Stomach (tissue), 9 donors: ENCODE measurements around the gene DTX3. TPM values are rescaled to one million over a fixed set of nuclear protein-coding genes. Genes with fewer than 3 reads are reported as not detected.

Source experiments
- DNase-seq, 2 donors: peaks; one replicate each; pipeline versions ENCODE4 v3.0.0 to v3.0.0-alpha.2; 2013 to 2019
- H3K27ac ChIP-seq, 5 donors: fragments of 200-600 bp in 4 of 5; sonication (generic) in 4 of 5; one replicate each; pipeline ENCODE4 v1.5.1; 2013 to 2019; ENCODE audit warnings: mild to moderate bottlenecking in 1 of 5, moderate library complexity in 1 of 5
- H3K27me3 ChIP-seq, 3 donors: fragments of 200-600 bp; sonication (generic); one replicate each; pipeline ENCODE4 v1.5.1; 2017 to 2019; ENCODE audit warnings: mixed run types in 1 of 3
- H3K36me3 ChIP-seq, 4 donors: fragments of 200-600 bp; sonication (generic); 1 replicate in 3 of 4; 2 replicates in 1 of 4; pipeline ENCODE4 v1.5.1; 2016 to 2019
- H3K4me1 ChIP-seq, 4 donors: fragments of 200-600 bp; sonication (generic); one replicate each; pipeline ENCODE4 v1.5.1; 2016 to 2019
- H3K4me3 ChIP-seq, 4 donors: fragments of 200-600 bp; sonication (generic) in 3 of 4; one replicate each; pipeline ENCODE4 v1.5.1; 2016 to 2019; ENCODE audit warnings: mild to moderate bottlenecking in 1 of 4
- H3K9me3 ChIP-seq, 4 donors: fragments of 200-600 bp; sonication (generic); one replicate each; pipeline ENCODE4 v1.5.1; 2016 to 2019
- EP300 ChIP-seq: sonication (generic); formaldehyde crosslinking; IDR thresholded peaks from one replicate; pipeline ENCODE4 v1.6.1; 2017; ENCODE audit warnings: antibody characterized with exemption
- POLR2A ChIP-seq, 4 donors: fragments of 450-650 bp; IDR thresholded peaks; one replicate each; pipeline ENCODE4 v1.6.1; 2016; ENCODE audit warnings: antibody characterized with exemption in 4 of 4, control low read depth in 2 of 4, mild to moderate bottlenecking in 1 of 4, moderate library complexity in 1 of 4
- POLR2AphosphoS5 ChIP-seq, 3 donors: sonication (generic); formaldehyde crosslinking; IDR thresholded peaks; one replicate each; pipeline ENCODE4 v1.6.1; 2016; ENCODE audit warnings: antibody characterized with exemption in 3 of 3
- WGBS, 5 donors: extraction: QIAGEN DNeasy Blood & Tissue Kit in 3 of 5; methylation state at CpG; one replicate each; pipeline versions ENCODE4 v1.1.5 to v1.1.7; 2013 to 2018; 5-methylcytosine and 5-hydroxymethylcytosine counted together
- intact Hi-C: fragments of 100-400 bp; cut with DNase I; formaldehyde crosslinking; loops from one replicate; pipeline ENCODE4 v1.15.1; 2023; ENCODE audit warnings: low total_unique reads
- polyA plus RNA-seq, 3 donors: library from polyadenylated mRNA; stranded (reverse); fragments of 200-250 nt; gene quantifications; one replicate each; pipeline ENCODE4 v1.2.3, GENCODE V29; 2013
- total RNA-seq, 5 donors: library from RNA; depleted of rRNA; stranded (reverse); fragments of >200 nt; gene quantifications; one replicate each; pipeline versions ENCODE4 v1.1.0 to v1.2.3, GENCODE V29; 2014 to 2016
- TF ChIP-seq, protein P1 (sequence below), 7 experiments: fragments of 450-650 bp in 4 of 7; fragments of 200-600 bp in 3 of 7; sonication (generic) in 3 of 7; IDR thresholded peaks; one replicate each; pipeline ENCODE4 v1.5.1; 2016 to 2019; ENCODE audit warnings: antibody characterized with exemption in 7 of 7, control low read depth in 2 of 7, mild to moderate bottlenecking in 1 of 7
- donor health status: healthy with polysubstance abuse.
- donor health status: Bipolar disorder and iron deficiency.
- donor health status: healthy.

The DTX3 gene
- total and polyA plus RNA-seq, 8 donors = 5.2 to 49.6 (median 15.9) TPM

DNA sequence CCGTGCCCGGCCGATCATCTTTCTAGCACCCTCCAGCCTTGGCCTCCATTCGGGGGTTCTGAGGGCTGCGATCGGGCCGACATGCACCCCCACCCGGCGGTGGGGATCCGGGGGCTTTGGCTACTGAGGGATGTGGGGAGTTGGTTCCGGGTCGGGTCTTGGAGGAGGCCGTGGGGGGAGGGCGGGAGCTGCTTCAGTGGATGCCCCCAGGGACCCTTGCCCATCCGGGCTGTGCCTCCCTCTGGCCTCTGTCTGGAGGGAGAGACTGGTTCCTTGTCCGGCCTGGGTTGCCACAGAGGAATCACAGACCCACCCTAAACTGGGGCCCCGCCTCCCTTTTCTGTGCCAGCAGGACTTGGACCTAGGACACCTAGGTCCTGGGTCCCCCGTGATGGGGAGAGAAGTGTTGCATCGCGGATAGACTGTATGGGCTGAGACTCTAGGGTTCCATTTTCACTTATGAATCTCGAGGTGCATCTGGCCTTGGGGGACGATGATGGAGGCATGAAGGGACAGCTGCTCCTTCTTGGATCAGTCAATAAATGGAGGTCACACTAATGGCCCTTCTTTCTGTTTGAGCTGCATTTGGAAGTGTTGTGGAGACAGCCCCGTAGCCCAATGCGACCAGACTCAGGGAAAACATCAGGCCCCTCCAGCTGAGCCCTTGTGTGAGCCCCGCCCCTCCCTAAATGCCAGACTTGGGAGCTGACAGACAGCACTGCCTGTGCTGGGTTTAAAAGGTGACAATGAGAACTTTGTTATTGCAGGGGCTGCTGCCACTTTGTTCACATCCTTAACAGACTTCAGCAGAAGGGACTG lies 577 bp downstream of the DTX3 start:
- intact Hi-C loops = no loop called here
- Histone ChIP-seq H3K9me3 (no peaks in the 10 kb centered on the region), H3K4me1 (peaks cover 11 to 50% (median 34%) of the 10 kb centered on the region in 4 donors), H3K27ac (peak overlapping the region; percentile 68 to 95 (median 90)), H3K27me3 (peaks cover 0 to 21% (median 2%) of the 10 kb centered on the region in 3 donors), H3K36me3 (peaks cover 14 to 56% (median 49%) of the 10 kb centered on the region in 4 donors), H3K4me3 (peak overlapping the region; percentile 79 to 89 (median 84))
- WGBS, 5 donors = 10 to 18% (median 11%) methylated on average over 13 to 25 of the region's 25 CpGs
- TF ChIP-seq, protein P1, sequence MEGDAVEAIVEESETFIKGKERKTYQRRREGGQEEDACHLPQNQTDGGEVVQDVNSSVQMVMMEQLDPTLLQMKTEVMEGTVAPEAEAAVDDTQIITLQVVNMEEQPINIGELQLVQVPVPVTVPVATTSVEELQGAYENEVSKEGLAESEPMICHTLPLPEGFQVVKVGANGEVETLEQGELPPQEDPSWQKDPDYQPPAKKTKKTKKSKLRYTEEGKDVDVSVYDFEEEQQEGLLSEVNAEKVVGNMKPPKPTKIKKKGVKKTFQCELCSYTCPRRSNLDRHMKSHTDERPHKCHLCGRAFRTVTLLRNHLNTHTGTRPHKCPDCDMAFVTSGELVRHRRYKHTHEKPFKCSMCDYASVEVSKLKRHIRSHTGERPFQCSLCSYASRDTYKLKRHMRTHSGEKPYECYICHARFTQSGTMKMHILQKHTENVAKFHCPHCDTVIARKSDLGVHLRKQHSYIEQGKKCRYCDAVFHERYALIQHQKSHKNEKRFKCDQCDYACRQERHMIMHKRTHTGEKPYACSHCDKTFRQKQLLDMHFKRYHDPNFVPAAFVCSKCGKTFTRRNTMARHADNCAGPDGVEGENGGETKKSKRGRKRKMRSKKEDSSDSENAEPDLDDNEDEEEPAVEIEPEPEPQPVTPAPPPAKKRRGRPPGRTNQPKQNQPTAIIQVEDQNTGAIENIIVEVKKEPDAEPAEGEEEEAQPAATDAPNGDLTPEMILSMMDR (IDR thresholded peaks at IDR 0.05) = no peak
- TF ChIP-seq POLR2AphosphoS5 (IDR thresholded peaks at IDR 0.05) (peak in 1 of 3 donors; percentile 7), EP300 (no peak), POLR2A (IDR thresholded peaks at IDR 0.05) (no peak)
- peak in 1 of 2 donors; percentile 55 for DNase-seq

DNA sequence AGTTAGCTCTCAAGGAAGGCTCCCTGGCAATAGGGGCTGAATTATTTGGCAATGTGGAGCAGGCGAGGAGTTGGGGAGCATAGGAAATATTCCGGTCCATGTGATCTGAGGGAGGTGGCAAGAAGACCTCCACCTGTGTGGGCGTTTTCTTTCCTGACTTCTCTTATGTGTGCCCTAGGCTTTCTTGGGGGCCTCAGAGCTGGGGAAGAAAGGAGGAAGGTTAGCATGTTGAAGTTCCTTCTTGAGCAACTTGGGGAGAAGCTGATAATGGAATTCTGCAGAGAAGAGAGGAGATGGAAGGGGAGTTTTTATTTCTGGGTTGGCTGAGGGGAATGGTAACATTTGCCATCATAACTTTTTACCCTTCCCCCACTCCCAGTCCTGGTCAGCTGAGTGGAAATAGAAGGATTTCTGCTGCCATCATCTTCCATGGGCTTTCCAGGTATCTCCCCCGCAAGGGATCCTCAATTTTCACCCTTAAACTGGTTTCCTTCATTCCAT lies 1.2 kb downstream of the DTX3 start:
- 61 to 85% (median 73%) methylated on average over 4 of the region's 4 CpGs for WGBS, 5 donors
- TF ChIP-seq EP300 (no peak), POLR2AphosphoS5 (IDR thresholded peaks at IDR 0.05) (no peak), POLR2A (IDR thresholded peaks at IDR 0.05) (no peak)
- TF ChIP-seq, protein P1 (IDR thresholded peaks at IDR 0.05) = no peak
- peak overlapping the region; percentile 4 to 95 (median 90) for H3K27ac ChIP-seq
- H3K4me1 ChIP-seq = peaks cover 14 to 56% (median 41%) of the 10 kb centered on the region in 4 donors
- H3K9me3 ChIP-seq = no peaks in the 10 kb centered on the region
- H3K27me3 ChIP-seq = peaks cover 0 to 27% (median 8%) of the 10 kb centered on the region in 3 donors
- DNase-seq = no peak
- peak overlapping the region; percentile 79 to 89 (median 84) for H3K4me3 ChIP-seq
- H3K36me3 ChIP-seq = peaks cover 12 to 49% (median 43%) of the 10 kb centered on the region in 4 donors
- intact Hi-C loops = no loop called here

DNA sequence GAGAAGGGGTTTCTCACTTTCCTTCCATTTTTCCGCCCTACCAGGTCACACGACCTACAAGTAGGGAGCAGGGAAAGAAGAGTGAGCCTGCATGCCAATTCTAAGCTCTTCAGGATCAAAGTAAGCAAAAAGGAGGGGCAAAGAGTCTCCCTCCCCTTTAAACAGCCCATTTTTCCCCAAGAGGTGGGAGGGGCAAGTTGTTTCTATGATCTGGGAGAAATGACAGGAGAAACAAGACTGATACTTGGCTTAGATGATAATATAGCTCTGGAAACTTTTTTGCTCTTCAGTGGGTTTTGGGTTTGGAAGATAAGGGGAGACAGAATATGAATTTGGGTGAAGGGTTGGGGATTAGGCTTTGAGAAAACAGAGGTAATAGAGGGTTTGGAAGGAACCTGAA lies 1.8 kb downstream of the DTX3 start:
- Histone ChIP-seq H3K9me3 (no peaks in the 10 kb centered on the region), H3K27ac (peak overlapping the region in 1 of 5 donors; percentile 95), H3K4me3 (no peak overlapping the region), H3K4me1 (peaks cover 17 to 62% (median 46%) of the 10 kb centered on the region in 4 donors), H3K36me3 (peaks cover 7 to 44% (median 37%) of the 10 kb centered on the region in 4 donors), H3K27me3 (peaks cover 0 to 33% (median 14%) of the 10 kb centered on the region in 3 donors)
- 55 to 81% (median 75%) methylated on average over 2 of the region's 2 CpGs for WGBS, 5 donors
- intact Hi-C loops = no loop called here
- TF ChIP-seq EP300 = no peak
- TF ChIP-seq, protein P1 (IDR thresholded peaks at IDR 0.05) = no peak
- no peak for TF ChIP-seq POLR2A (IDR thresholded peaks at IDR 0.05)
- no peak for TF ChIP-seq POLR2AphosphoS5 (IDR thresholded peaks at IDR 0.05)
- DNase-seq = no peak

DNA sequence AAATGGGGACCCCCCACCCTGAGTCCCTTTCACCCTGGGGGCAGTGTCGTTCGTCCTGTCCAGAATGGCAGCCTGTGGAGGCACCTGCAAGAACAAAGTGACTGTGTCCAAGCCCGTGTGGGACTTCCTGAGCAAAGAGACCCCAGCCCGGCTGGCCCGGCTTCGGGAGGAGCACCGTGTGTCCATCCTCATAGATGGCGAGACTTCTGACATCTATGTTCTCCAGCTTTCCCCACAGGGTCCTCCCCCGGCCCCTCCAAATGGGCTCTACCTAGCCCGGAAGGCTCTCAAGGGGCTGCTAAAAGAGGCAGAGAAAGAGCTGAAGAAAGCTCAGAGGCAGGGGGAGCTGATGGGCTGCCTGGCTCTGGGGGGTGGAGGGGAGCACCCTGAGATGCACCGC lies 2.2 kb downstream of the DTX3 start:
- whole genome bisulfite sequencing, 5 donors = 88 to 96% (median 95%) methylated on average over 10 to 11 of the region's 11 CpGs
- intact Hi-C loops = no loop called here
- no peak overlapping the region for H3K4me3 ChIP-seq
- H3K27me3 ChIP-seq = peaks cover 0 to 37% (median 18%) of the 10 kb centered on the region in 3 donors
- H3K36me3 ChIP-seq = peaks cover 3 to 40% (median 33%) of the 10 kb centered on the region in 4 donors
- peaks cover 21 to 66% (median 50%) of the 10 kb centered on the region in 4 donors for H3K4me1 ChIP-seq
- no peak overlapping the region for H3K27ac ChIP-seq
- no peak for TF ChIP-seq POLR2A (IDR thresholded peaks at IDR 0.05)
- TF ChIP-seq EP300 = no peak
- TF ChIP-seq, protein P1 (IDR thresholded peaks at IDR 0.05) = no peak
- no peak for TF ChIP-seq POLR2AphosphoS5 (IDR thresholded peaks at IDR 0.05)
- DNase-seq = no peak
- no peaks in the 10 kb centered on the region for H3K9me3 ChIP-seq
